KMS-11 (cell line): ENCODE measurements around the gene PSMB7.

Experiments
- H2AFZ ChIP-seq: fragments of 200-600 bp; sonication (generic); 2 replicates; pipeline ENCODE4 v1.6.1; 2016; ENCODE audit warnings: antibody characterized with exemption, mixed run types, low read depth
- H3K27ac ChIP-seq: fragments of 200-600 bp; sonication (generic); 2 replicates; pipeline ENCODE4 v1.6.1; 2016; ENCODE audit warnings: mild to moderate bottlenecking, mixed run types
- H3K27me3 ChIP-seq: fragments of 200-600 bp; sonication (generic); 2 replicates; pipeline ENCODE4 v1.6.1; 2017; ENCODE audit warnings: mild to moderate bottlenecking, low read depth, mixed run types, moderate library complexity; ENCODE audit not compliant: insufficient read depth
- H3K36me3 ChIP-seq: fragments of 200-600 bp; sonication (generic); 2 replicates; pipeline ENCODE4 v1.6.1; 2017; ENCODE audit warnings: mild to moderate bottlenecking, mixed run types; ENCODE audit not compliant: insufficient read depth
- H3K4me1 ChIP-seq: fragments of 200-600 bp; sonication (generic); 2 replicates; pipeline ENCODE4 v1.6.1; 2016; ENCODE audit warnings: mild to moderate bottlenecking, low read depth, mixed run types; ENCODE audit not compliant: poor library complexity, severe bottlenecking
- H3K4me2 ChIP-seq: fragments of 200-600 bp; sonication (generic); 2 replicates; pipeline ENCODE4 v1.7.0; 2016; ENCODE audit warnings: mild to moderate bottlenecking, mixed run types
- H3K4me3 ChIP-seq: fragments of 200-600 bp; sonication (generic); IDR thresholded peaks from 2 replicates; pipeline ENCODE4 v1.6.1; 2017; ENCODE audit warnings: low read depth, low read length, mixed read lengths; ENCODE audit not compliant: insufficient read depth
- H3K79me2 ChIP-seq: fragments of 200-600 bp; sonication (generic); 2 replicates; pipeline ENCODE4 v1.6.1; 2016; ENCODE audit warnings: low read depth, mixed run types; ENCODE audit not compliant: insufficient read depth
- H3K9ac ChIP-seq: fragments of 200-600 bp; sonication (generic); 2 replicates; pipeline ENCODE4 v1.6.1; 2016; ENCODE audit warnings: mild to moderate bottlenecking, mixed run types
- H4K20me1 ChIP-seq: fragments of 200-600 bp; sonication (generic); 2 replicates; pipeline ENCODE4 v1.6.1; 2016; ENCODE audit warnings: mild to moderate bottlenecking, mixed run types; ENCODE audit not compliant: insufficient read depth
- TF ChIP-seq, protein P1 (sequence below): fragments of 200-600 bp; sonication (generic); conservative IDR thresholded peaks from 2 replicates; pipeline ENCODE4 v1.6.1; 2017; ENCODE audit warnings: low read depth, mild to moderate bottlenecking, antibody characterized with exemption, low read length, moderate library complexity, mixed read lengths

PSMB7 gene

DNA sequence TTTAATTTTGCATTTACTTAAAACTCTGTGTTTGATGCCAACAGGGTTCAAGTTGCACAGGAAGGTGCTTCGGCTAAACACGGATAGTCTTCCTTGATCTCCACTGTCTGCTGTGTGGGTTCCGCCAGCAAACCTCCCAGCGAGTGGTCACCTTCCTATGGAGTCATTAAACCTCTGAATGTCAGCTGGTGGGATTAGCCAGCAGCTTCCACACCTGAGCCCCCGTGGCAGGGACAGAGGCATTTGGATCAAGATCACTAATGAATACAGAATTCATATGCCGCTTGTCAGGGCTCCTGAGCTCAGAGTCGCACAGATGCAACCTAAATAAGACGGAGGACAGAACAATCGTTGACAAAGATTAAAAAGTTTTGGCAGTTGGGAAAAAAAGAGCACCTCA lies 39.5 kb downstream of the PSMB7 start:
- no peaks in the 10 kb centered on the region for H4K20me1 ChIP-seq
- no peak overlapping the region for H2AFZ ChIP-seq
- no peak overlapping the region for H3K4me2 ChIP-seq
- no peaks in the 10 kb centered on the region for H3K36me3 ChIP-seq
- no peak overlapping the region for H3K4me3 ChIP-seq
- H3K79me2 ChIP-seq: peaks cover 35% of the 10 kb centered on the region; the same call in 1 of the 2 replicates
- TF ChIP-seq, protein P1, sequence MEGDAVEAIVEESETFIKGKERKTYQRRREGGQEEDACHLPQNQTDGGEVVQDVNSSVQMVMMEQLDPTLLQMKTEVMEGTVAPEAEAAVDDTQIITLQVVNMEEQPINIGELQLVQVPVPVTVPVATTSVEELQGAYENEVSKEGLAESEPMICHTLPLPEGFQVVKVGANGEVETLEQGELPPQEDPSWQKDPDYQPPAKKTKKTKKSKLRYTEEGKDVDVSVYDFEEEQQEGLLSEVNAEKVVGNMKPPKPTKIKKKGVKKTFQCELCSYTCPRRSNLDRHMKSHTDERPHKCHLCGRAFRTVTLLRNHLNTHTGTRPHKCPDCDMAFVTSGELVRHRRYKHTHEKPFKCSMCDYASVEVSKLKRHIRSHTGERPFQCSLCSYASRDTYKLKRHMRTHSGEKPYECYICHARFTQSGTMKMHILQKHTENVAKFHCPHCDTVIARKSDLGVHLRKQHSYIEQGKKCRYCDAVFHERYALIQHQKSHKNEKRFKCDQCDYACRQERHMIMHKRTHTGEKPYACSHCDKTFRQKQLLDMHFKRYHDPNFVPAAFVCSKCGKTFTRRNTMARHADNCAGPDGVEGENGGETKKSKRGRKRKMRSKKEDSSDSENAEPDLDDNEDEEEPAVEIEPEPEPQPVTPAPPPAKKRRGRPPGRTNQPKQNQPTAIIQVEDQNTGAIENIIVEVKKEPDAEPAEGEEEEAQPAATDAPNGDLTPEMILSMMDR: no peak
- H3K4me1 ChIP-seq: no peaks in the 10 kb centered on the region
- H3K27me3 ChIP-seq: no peaks in the 10 kb centered on the region
- no peak overlapping the region for H3K27ac ChIP-seq
- H3K9ac ChIP-seq: no peak overlapping the region

DNA sequence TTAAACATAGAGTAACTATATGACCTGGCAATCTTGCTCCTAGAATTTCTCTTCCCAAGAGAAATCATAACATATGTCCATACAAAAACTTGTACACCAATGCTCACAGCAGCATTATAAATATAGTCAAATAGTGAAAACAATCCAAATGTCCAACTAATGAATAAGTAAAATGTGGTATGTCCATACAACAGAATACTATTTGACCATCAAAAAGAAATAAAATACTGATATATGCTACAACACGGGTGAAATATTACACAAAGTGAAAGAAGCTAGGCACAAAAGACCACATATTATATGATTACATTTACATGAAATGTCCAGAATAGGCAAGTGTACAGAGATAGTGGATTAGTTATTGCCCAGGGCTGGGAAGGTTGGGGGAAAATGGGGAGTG lies 41.4 kb downstream of the PSMB7 start:
- H3K27me3 ChIP-seq: no peaks in the 10 kb centered on the region
- TF ChIP-seq, protein P1: no peak
- H3K4me2 ChIP-seq: no peak overlapping the region
- H3K4me3 ChIP-seq: no peak overlapping the region
- no peaks in the 10 kb centered on the region for H3K4me1 ChIP-seq
- no peak overlapping the region for H3K9ac ChIP-seq
- no peak overlapping the region for H2AFZ ChIP-seq
- H3K36me3 ChIP-seq: no peaks in the 10 kb centered on the region
- no peaks in the 10 kb centered on the region for H4K20me1 ChIP-seq
- H3K79me2 ChIP-seq: peaks cover 41% of the 10 kb centered on the region; the same call in 1 of the 2 replicates
- no peak overlapping the region for H3K27ac ChIP-seq

DNA sequence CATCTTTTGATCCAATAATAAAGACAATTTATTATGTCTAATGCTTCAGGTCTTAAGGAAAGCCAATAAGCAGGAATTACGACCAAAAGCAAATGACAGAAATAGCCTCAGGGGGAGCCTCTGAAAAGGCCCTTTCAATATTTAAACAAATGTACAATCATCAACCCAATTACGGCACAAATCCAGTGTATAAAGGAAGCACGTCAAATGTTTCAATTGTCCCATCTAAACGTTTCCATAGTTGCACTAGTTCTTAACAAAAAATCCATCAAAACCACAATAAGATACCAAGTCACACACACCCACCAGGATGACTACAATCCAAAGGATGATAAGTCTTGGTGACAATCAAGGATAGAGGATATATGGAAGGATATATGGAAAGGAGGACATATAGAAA lies 41.9 kb downstream of the PSMB7 start:
- Histone ChIP-seq H4K20me1 (no peaks in the 10 kb centered on the region), H2AFZ (no peak overlapping the region), H3K27ac (no peak overlapping the region), H3K4me1 (no peaks in the 10 kb centered on the region), H3K79me2 (peaks cover 44% of the 10 kb centered on the region; the same call in 1 of the 2 replicates), H3K4me2 (no peak overlapping the region), H3K27me3 (no peaks in the 10 kb centered on the region), H3K4me3 (no peak overlapping the region), H3K36me3 (no peaks in the 10 kb centered on the region), H3K9ac (no peak overlapping the region)
- TF ChIP-seq, protein P1: no peak

DNA sequence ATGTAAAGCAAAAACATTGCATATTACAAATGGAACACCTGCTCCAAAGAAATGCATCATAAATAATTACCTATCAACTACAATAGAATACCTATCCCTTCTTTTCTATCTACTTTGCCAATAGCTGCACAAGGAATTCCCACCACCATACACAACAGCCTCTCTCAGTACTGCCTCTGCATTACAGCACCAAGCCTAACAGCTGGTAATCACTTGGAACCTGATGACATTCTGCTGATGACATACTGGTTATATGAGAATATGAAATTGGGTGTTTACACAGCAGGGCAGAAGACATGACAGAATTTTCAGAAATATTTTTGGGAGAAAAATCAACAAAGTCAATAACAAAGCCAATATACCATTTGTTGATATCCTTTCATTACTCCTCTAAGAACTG lies 43.2 kb downstream of the PSMB7 start:
- no peak overlapping the region for H3K4me2 ChIP-seq
- H2AFZ ChIP-seq: no peak overlapping the region
- H3K27ac ChIP-seq: no peak overlapping the region
- H3K79me2 ChIP-seq: peaks cover 49% of the 10 kb centered on the region; the same call in 1 of the 2 replicates
- TF ChIP-seq, protein P1: no peak
- no peaks in the 10 kb centered on the region for H4K20me1 ChIP-seq
- no peaks in the 10 kb centered on the region for H3K36me3 ChIP-seq
- no peak overlapping the region for H3K9ac ChIP-seq
- no peak overlapping the region for H3K4me3 ChIP-seq
- no peaks in the 10 kb centered on the region for H3K4me1 ChIP-seq
- no peaks in the 10 kb centered on the region for H3K27me3 ChIP-seq
